Transverse colon (tissue), 4 donors: ENCODE results near the gene KIAA0232.

Experiments
- EP300 ChIP-seq: sonication (generic); formaldehyde crosslinking; IDR thresholded peaks from one replicate; pipeline ENCODE4 v1.6.1; 2017; ENCODE audit warnings: antibody characterized with exemption, low read depth
- POLR2A ChIP-seq: fragments of 450-650 bp; IDR thresholded peaks from one replicate; pipeline ENCODE4 v1.6.1; 2016; ENCODE audit warnings: antibody characterized with exemption, mild to moderate bottlenecking, moderate library complexity
- POLR2AphosphoS5 ChIP-seq, 3 donors: sonication (generic); formaldehyde crosslinking; IDR thresholded peaks; one replicate each; pipeline ENCODE4 v1.6.1; 2016; ENCODE audit warnings: antibody characterized with exemption in 3 of 3
- TF ChIP-seq, protein P1 (sequence below), 5 experiments: fragments of 200-600 bp in 3 of 5; fragments of 450-650 bp in 2 of 5; sonication (generic) in 3 of 5; IDR thresholded peaks; 1 replicate in 2 of 5; 2 replicates in 3 of 5; pipeline ENCODE4 v1.5.1; 2016 to 2017; ENCODE audit warnings: antibody characterized with exemption in 5 of 5, inconsistent platforms in 3 of 5, mild to moderate bottlenecking in 2 of 5, moderate library complexity in 1 of 5

DNA sequence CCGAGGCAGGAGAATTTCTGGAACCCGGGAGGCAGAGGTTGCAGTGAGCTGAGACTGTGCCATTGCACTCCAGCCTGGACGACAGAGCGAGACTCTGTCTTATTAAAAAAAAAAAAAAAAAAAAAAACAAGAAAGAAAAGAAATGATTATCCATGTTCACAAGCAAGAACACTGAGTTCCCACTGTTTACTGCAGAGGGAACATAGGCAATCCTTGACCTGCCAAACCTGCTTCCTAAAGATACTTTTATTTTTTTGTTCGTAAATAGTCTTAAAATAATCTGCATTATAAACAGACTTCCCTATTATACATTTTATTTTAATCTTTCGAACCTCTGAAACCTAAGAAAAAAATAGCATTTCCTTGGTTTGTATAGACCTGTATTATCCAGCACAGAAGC, 76.5 kb downstream of the KIAA0232 start:
- TF ChIP-seq, protein P1, sequence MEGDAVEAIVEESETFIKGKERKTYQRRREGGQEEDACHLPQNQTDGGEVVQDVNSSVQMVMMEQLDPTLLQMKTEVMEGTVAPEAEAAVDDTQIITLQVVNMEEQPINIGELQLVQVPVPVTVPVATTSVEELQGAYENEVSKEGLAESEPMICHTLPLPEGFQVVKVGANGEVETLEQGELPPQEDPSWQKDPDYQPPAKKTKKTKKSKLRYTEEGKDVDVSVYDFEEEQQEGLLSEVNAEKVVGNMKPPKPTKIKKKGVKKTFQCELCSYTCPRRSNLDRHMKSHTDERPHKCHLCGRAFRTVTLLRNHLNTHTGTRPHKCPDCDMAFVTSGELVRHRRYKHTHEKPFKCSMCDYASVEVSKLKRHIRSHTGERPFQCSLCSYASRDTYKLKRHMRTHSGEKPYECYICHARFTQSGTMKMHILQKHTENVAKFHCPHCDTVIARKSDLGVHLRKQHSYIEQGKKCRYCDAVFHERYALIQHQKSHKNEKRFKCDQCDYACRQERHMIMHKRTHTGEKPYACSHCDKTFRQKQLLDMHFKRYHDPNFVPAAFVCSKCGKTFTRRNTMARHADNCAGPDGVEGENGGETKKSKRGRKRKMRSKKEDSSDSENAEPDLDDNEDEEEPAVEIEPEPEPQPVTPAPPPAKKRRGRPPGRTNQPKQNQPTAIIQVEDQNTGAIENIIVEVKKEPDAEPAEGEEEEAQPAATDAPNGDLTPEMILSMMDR (IDR thresholded peaks at IDR 0.05), result no peak
- TF ChIP-seq EP300 (no peak), POLR2A (no peak), POLR2AphosphoS5 (IDR thresholded peaks at IDR 0.05) (no peak)
